Ishikawa (cell line): ENCODE results near the gene EMC10.

Experiments
- CREB1 ChIP-seq: IDR thresholded peaks from 2 replicates; pipeline ENCODE4 v1.6.1; 2012; ENCODE audit warnings: low read depth
- EP300 ChIP-seq: IDR thresholded peaks from 2 replicates; pipeline ENCODE4 v1.6.1; 2012; ENCODE audit warnings: borderline replicate concordance
- RAD21 ChIP-seq: IDR thresholded peaks from 2 replicates; pipeline ENCODE4 v1.6.1; 2012; ENCODE audit warnings: low read depth
- REST ChIP-seq: IDR thresholded peaks from 2 replicates; pipeline ENCODE4 v1.6.1; 2012; ENCODE audit warnings: low read depth, mild to moderate bottlenecking
- TEAD4 ChIP-seq: IDR thresholded peaks from 2 replicates; pipeline ENCODE4 v1.6.1; 2012
- USF1 ChIP-seq: IDR thresholded peaks from 2 replicates; pipeline ENCODE4 v1.6.1; 2012
- ZBTB7A ChIP-seq: IDR thresholded peaks from 2 replicates; pipeline ENCODE4 v1.6.1; 2012; ENCODE audit warnings: low read depth

- TF ChIP-seq TEAD4 = no peak
- no peak for TF ChIP-seq RAD21
- no peak for TF ChIP-seq USF1
- no peak for TF ChIP-seq CREB1
- TF ChIP-seq ZBTB7A = no peak
- no peak for TF ChIP-seq REST
- no peak for TF ChIP-seq EP300
Observed at GRCh38 chr19:50512112-50512998, 36.0 kb downstream of the EMC10 start.
